T-helper 2 cell treated with Interferon-gamma antibody and Interleukin-4, amounts not matched to agents 100 ng/mL and 5 ng/mL, for 36 hours (primary cell): Measurements from ENCODE around the gene CDADC1. TPM values are rescaled to one million over a fixed set of nuclear protein-coding genes. Genes with fewer than 3 reads are reported as not detected.

Experiments
- total RNA-seq: library from RNA; stranded (reverse); gene quantifications from 2 replicates; pipeline ENCODE4 v1.2.3, GENCODE V29; 2022

CDADC1 gene
- total RNA-seq, 1 donor from 2014 or later = 13.5 TPM

Other genes with a start within 250 kb of the CDADC1 start
- gene MLNR, start 27.6 kb upstream of the CDADC1 start, total RNA-seq = not detected in 2 replicates
- 4.7 and 5.0 TPM in 2 replicates for gene CAB39L, start 196.1 kb downstream of the CDADC1 start, total RNA-seq
- gene SETDB2, start 196.3 kb downstream of the CDADC1 start, total RNA-seq = 15.2 and 15.4 TPM in 2 replicates
- gene PHF11, start 248.0 kb downstream of the CDADC1 start, total RNA-seq = 74.8 and 78.6 TPM in 2 replicates